Tibial nerve (tissue), 4 donors: Measurements from ENCODE around the gene RTP3. TPM values are rescaled to one million over a fixed set of nuclear protein-coding genes. Genes with fewer than 3 reads are reported as not detected.

Experiments
- DNase-seq, 2 donors: peaks; one replicate each; pipeline ENCODE4 v3.0.0-alpha.2; 2019; ENCODE audit warnings: low spot score in 2 of 2
- H3K27ac ChIP-seq, 4 donors: fragments of 200-600 bp; sonication (generic) in 3 of 4; one replicate each; pipeline ENCODE4 v1.5.1; 2017 to 2019; ENCODE audit warnings: mild to moderate bottlenecking in 1 of 4
- H3K27me3 ChIP-seq, 2 donors: fragments of 200-600 bp; sonication (generic) in 1 of 2; one replicate each; pipeline versions ENCODE4 v1.5.1 to v1.6.0; 2017 to 2019
- H3K36me3 ChIP-seq, 3 donors: fragments of 200-600 bp; sonication (generic); one replicate each; pipeline ENCODE4 v1.5.1; 2018 to 2019
- H3K4me1 ChIP-seq, 4 donors: fragments of 200-600 bp; sonication (generic) in 3 of 4; one replicate each; pipeline ENCODE4 v1.5.1; 2017 to 2019
- H3K4me3 ChIP-seq, 4 donors: fragments of 200-600 bp; sonication (generic) in 3 of 4; one replicate each; pipeline ENCODE4 v1.5.1; 2017 to 2019; ENCODE audit warnings: mild to moderate bottlenecking in 1 of 4, moderate library complexity in 1 of 4
- H3K9me3 ChIP-seq, 4 donors: fragments of 200-600 bp; sonication (generic) in 3 of 4; one replicate each; pipeline ENCODE4 v1.5.1; 2017 to 2019
- EP300 ChIP-seq, 2 donors: sonication (generic); formaldehyde crosslinking; IDR thresholded peaks; one replicate each; pipeline ENCODE4 v1.6.1; 2017; ENCODE audit warnings: antibody characterized with exemption in 2 of 2, mild to moderate bottlenecking in 1 of 2
- POLR2A ChIP-seq, 2 donors: fragments of 450-650 bp; IDR thresholded peaks; one replicate each; pipeline ENCODE4 v1.6.1; 2017; ENCODE audit warnings: antibody characterized with exemption in 2 of 2, mild to moderate bottlenecking in 2 of 2, moderate library complexity in 2 of 2
- WGBS, 2 donors: methylation state at CpG; one replicate each; pipeline ENCODE4 v1.1.5; 2018; 5-methylcytosine and 5-hydroxymethylcytosine counted together
- total RNA-seq, 4 donors: library from RNA; depleted of rRNA; stranded (reverse); fragments of >200 nt; gene quantifications; one replicate each; pipeline ENCODE4 v1.1.0, GENCODE V29; 2016
- TF ChIP-seq, protein P1 (sequence below), 5 experiments: fragments of 200-600 bp in 3 of 5; fragments of 450-650 bp in 2 of 5; sonication (generic) in 3 of 5; IDR thresholded peaks; one replicate each; pipeline ENCODE4 v1.5.1; 2016 to 2019; ENCODE audit warnings: antibody characterized with exemption in 5 of 5, mild to moderate bottlenecking in 3 of 5, moderate library complexity in 2 of 5

RTP3 gene
- total RNA-seq, 4 donors from 2014 or later, result not detected

DNA sequence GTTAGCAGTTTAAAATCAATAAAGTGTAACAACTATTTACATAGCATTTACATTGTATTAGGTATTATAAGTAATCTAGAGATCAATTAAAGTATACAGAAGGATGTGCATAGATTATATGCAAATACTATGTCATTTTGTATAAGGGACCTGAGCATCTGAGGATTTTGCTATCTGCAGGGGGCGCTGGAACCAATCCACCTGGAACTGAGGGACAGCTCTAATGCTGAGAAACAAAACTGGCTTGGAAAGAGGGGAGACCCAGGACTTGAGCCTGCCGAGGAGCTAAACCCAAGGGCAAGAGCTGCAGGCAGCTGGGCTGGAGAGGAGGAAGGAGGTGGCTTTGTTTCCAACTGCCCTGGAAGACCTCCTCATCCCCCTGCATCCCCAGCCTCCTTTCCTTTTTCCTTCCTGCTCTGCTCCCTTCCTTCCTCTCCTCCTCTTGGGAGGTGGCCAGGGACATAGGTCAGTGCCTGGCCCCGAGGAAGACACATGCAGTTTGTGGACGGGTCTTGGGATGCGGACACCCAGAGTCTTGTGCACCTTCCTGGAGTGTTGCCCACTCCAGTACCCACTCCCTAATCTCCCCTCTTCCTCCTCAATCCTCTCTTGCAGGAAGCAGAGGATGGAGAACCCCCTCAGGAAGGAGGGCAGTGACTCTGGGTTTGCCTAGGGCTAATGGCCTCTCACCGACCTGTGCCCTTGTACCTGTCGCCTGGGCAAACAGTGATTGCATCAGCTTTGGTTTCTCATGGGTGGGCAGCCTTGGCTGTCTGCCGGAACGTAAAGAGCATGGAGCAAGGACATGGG is 825 bp upstream of the RTP3 start:
- DNase-seq, result no peak
- no peaks in the 10 kb centered on the region for H3K4me1 ChIP-seq
- no peak overlapping the region for H3K27ac ChIP-seq
- no peaks in the 10 kb centered on the region for H3K36me3 ChIP-seq
- H3K9me3 ChIP-seq, result no peaks in the 10 kb centered on the region
- TF ChIP-seq POLR2A (IDR thresholded peaks at IDR 0.05), result no peak
- TF ChIP-seq, protein P1, sequence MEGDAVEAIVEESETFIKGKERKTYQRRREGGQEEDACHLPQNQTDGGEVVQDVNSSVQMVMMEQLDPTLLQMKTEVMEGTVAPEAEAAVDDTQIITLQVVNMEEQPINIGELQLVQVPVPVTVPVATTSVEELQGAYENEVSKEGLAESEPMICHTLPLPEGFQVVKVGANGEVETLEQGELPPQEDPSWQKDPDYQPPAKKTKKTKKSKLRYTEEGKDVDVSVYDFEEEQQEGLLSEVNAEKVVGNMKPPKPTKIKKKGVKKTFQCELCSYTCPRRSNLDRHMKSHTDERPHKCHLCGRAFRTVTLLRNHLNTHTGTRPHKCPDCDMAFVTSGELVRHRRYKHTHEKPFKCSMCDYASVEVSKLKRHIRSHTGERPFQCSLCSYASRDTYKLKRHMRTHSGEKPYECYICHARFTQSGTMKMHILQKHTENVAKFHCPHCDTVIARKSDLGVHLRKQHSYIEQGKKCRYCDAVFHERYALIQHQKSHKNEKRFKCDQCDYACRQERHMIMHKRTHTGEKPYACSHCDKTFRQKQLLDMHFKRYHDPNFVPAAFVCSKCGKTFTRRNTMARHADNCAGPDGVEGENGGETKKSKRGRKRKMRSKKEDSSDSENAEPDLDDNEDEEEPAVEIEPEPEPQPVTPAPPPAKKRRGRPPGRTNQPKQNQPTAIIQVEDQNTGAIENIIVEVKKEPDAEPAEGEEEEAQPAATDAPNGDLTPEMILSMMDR (IDR thresholded peaks at IDR 0.05), result peak in 1 of 5 experiments; percentile 21
- TF ChIP-seq EP300 (IDR thresholded peaks at IDR 0.05), result no peak
- no peaks in the 10 kb centered on the region for H3K27me3 ChIP-seq
- WGBS, 2 donors, result 57 to 62% methylated on average over 9 of the region's 9 CpGs
- no peak overlapping the region for H3K4me3 ChIP-seq

DNA sequence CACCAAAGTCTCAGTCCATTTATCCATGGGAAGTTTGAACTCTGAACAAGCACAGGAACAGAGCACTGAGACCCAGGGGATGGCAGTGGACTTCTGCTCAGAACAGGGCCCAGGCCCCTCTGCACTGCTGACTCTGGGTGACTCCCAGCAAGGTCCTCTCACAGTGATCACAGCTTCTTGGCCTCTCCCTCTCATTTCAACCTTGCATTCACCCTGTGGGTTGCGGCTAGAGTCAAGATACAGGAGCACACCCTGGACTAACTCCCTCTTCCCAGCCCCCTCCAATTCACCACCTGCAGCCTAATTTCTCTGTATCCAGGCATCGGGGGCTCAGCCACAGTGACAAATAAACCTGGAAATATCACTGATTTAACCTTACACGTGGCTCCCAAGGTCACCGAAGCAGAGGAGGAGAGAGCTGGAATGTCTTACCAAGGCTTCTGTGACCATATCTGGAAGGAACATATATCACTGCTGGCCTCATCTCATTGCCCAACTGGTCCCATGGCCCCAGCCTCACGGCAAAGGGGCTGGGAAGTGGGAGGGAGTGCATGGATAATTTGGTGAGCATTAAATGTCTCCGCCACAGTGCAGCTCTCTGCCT is 1.2 kb downstream of the RTP3 start:
- Histone ChIP-seq H3K9me3 (no peaks in the 10 kb centered on the region), H3K4me3 (no peak overlapping the region), H3K27ac (no peak overlapping the region), H3K27me3 (no peaks in the 10 kb centered on the region), H3K36me3 (no peaks in the 10 kb centered on the region), H3K4me1 (no peaks in the 10 kb centered on the region)
- WGBS, 2 donors, result 73 to 78% methylated on average over 6 of the region's 6 CpGs
- TF ChIP-seq POLR2A (IDR thresholded peaks at IDR 0.05), result no peak
- TF ChIP-seq, protein P1 (IDR thresholded peaks at IDR 0.05), result no peak
- TF ChIP-seq EP300 (IDR thresholded peaks at IDR 0.05), result no peak
- DNase-seq, result no peak

DNA sequence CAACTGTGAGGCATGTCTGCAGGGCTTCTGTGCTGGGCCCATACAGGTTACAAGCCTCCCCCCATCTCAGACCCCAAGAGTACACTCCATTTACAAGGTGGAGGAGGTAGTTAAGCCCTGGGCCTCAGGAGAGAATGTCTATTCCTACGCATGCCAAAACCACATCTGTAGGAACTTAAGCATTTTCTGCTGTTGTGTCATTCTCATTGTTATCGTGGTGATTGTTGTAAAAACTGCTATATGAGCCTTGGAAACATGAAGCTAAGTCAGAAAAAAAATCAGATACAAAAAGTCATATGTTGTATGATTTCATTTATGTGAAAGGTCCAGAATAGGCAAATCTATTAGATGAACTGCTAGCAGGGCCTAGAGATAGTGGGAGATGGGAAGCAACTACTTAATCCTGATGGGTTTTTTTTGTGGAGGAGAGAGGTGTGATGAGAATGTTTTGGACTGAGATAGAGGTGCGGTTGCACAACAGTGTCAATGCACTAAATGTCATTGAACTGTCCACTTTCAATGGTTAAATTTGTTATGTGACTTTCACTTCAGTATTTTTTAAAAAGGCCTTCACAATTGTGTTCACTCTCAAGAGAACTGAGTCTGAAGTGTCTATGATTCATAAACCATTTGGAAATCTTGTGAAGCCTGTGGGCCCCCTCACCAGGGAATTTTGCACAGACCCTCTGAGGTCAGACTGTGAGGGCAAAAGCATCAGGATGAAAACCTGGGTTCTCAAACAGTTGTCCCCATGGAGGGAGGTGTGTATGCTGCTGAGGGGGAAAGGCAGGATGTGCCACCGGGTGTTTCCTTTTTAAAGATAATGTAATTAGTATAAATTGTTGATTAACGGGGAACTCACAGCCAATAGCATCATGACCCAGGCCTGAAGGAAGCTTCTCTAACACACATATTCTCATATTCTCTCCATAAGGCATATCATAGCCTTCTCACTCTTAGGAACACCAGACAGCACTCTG is 3.2 kb downstream of the RTP3 start:
- Histone ChIP-seq H3K27ac (no peak overlapping the region), H3K4me3 (no peak overlapping the region), H3K4me1 (no peaks in the 10 kb centered on the region), H3K36me3 (no peaks in the 10 kb centered on the region), H3K9me3 (no peaks in the 10 kb centered on the region), H3K27me3 (no peaks in the 10 kb centered on the region)
- WGBS, 2 donors, result 66 to 71% methylated on average over 5 of the region's 5 CpGs
- DNase-seq, result no peak
- TF ChIP-seq, protein P1 (IDR thresholded peaks at IDR 0.05), result no peak
- no peak for TF ChIP-seq POLR2A (IDR thresholded peaks at IDR 0.05)
- no peak for TF ChIP-seq EP300 (IDR thresholded peaks at IDR 0.05)

DNA sequence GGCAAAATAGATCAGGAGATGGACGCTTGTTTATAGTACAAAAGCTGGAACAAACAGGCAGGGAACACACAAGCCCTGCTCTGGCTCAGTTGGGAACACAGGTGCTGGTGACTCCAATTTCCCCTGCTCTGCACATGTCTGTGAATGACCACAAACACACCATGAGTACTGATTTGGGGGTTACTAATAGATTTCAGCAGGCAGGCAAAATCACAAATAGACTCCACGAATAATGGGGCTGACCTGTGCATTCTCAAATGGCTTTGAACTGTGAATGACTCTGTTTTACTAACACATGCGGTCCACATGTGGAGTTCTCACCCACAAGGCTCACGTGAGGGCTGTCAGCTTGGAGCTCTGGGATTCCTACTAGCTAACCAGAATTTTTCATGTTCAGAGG is 3.9 kb downstream of the RTP3 start:
- Histone ChIP-seq H3K36me3 (no peaks in the 10 kb centered on the region), H3K27ac (no peak overlapping the region), H3K27me3 (no peaks in the 10 kb centered on the region), H3K9me3 (no peaks in the 10 kb centered on the region), H3K4me1 (no peaks in the 10 kb centered on the region), H3K4me3 (no peak overlapping the region)
- DNase-seq, result no peak
- 68 to 69% methylated on average over 4 of the region's 4 CpGs for WGBS, 2 donors
- TF ChIP-seq POLR2A (IDR thresholded peaks at IDR 0.05) (no peak), EP300 (IDR thresholded peaks at IDR 0.05) (no peak)
- TF ChIP-seq, protein P1 (IDR thresholded peaks at IDR 0.05), result no peak
